HEK293T (cell line): Measurements from ENCODE around the gene ATP2B2.

Experiments
- CTCF ChIA-PET: fragments of 350-600 bp; formaldehyde crosslinking; extraction: SDS; loops from one replicate; lab custom pipeline; 2021; ENCODE audit warnings: antibody characterized with exemption, inconsistent platforms; lab: Yijun Ruan, JAX
- POLR2A ChIA-PET: fragments of 350-600 bp; formaldehyde crosslinking; extraction: SDS; loops from one replicate; lab custom pipeline; 2020; ENCODE audit warnings: antibody characterized with exemption, inconsistent platforms; lab: Yijun Ruan, JAX
- DNase-seq: peaks from one replicate; pipeline ENCODE4 v3.0.0; 2012; ENCODE audit warnings: mixed read lengths; ENCODE audit errors: extremely low spot score
- ARNT ChIP-seq: fragments of 450-650 bp; IDR thresholded peaks from 2 replicates; pipeline ENCODE4 v1.6.1; 2017; ENCODE audit warnings: mild to moderate bottlenecking
- BHLHE40 ChIP-seq: fragments of 450-650 bp; IDR thresholded peaks from 2 replicates; pipeline ENCODE4 v1.6.1; 2016; ENCODE audit warnings: mild to moderate bottlenecking, moderate library complexity, borderline replicate concordance
- CTBP1 ChIP-seq: fragments of 450-650 bp; IDR thresholded peaks from 2 replicates; pipeline ENCODE4 v1.6.1; 2016; ENCODE audit warnings: borderline replicate concordance
- ELF4 ChIP-seq: fragments of 450-650 bp; IDR thresholded peaks from 2 replicates; pipeline ENCODE4 v1.6.1; 2017; ENCODE audit warnings: antibody characterized with exemption
- FOXA1 ChIP-seq: fragments of 450-650 bp; IDR thresholded peaks from 2 replicates; pipeline ENCODE4 v1.6.1; 2016; ENCODE audit warnings: mild to moderate bottlenecking
- FOXK2 ChIP-seq: fragments of 450-650 bp; IDR thresholded peaks from 2 replicates; pipeline ENCODE4 v1.6.1; 2016; ENCODE audit warnings: mild to moderate bottlenecking
- FOXM1 ChIP-seq: fragments of 450-650 bp; IDR thresholded peaks from 2 replicates; pipeline ENCODE4 v1.6.1; 2017; ENCODE audit warnings: mild to moderate bottlenecking, borderline replicate concordance
- HDGF ChIP-seq: fragments of 450-650 bp; IDR thresholded peaks from 2 replicates; pipeline ENCODE4 v1.6.1; 2017; ENCODE audit warnings: antibody characterized with exemption, borderline replicate concordance
- L3MBTL2 ChIP-seq: fragments of 450-650 bp; conservative IDR thresholded peaks from 2 replicates; pipeline ENCODE4 v1.6.1; 2016; ENCODE audit warnings: mild to moderate bottlenecking
- LEF1 ChIP-seq: fragments of 450-650 bp; IDR thresholded peaks from 2 replicates; pipeline ENCODE4 v1.6.1; 2017; ENCODE audit warnings: mild to moderate bottlenecking, borderline replicate concordance
- NFRKB ChIP-seq: fragments of 450-650 bp; IDR thresholded peaks from 2 replicates; pipeline ENCODE4 v1.6.1; 2016; ENCODE audit warnings: mild to moderate bottlenecking, moderate library complexity
- SP1 ChIP-seq: fragments of 450-650 bp; IDR thresholded peaks from 2 replicates; pipeline ENCODE4 v1.6.1; 2017
- SUZ12 ChIP-seq: fragments of 450-650 bp; IDR thresholded peaks from 2 replicates; pipeline ENCODE4 v1.6.1; 2016; ENCODE audit warnings: mild to moderate bottlenecking
- TARDBP ChIP-seq: fragments of 450-650 bp; IDR thresholded peaks from 2 replicates; pipeline ENCODE4 v1.6.1; 2016
- ZNF384 ChIP-seq: fragments of 450-650 bp; IDR thresholded peaks from 2 replicates; pipeline ENCODE4 v1.6.1; 2016
- TF ChIP-seq, protein P1 (sequence below): fragments of 450-650 bp; IDR thresholded peaks from 2 replicates; pipeline ENCODE4 v1.6.1; 2016

Gene ATP2B2

DNA sequence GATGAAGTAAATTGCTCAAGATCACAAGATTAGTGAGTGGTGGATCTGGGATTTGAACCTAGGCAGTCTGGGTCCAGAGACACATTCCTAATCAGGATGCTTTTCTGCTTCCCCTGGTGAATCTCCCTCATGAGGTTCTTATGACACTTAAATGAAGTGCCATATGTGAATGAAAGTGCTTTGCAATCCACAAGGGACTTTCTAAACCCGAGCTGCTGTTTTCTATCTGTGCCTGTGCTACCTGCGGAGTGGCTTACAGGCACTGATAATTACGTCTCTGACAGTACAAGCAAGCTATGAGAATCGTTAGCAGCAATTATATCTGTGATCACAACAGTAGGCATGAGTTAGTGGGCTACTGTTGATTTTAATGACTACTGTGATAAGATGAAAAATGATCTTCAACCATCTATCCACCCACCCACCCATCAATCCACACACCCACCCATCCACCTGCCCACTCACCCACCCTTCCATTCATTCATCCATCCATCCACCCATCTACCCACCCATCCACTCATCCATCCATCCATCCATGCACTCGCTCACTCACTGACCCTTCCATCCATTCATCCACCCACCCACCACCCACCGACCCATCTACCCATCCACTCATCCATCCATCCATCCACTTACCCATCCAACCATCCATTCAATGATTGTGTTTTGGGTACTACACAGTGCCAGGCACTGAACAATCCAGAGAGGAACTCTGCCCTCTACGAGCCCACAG is 51.8 kb downstream of the ATP2B2 start:
- DNase-seq: no peak
- TF ChIP-seq LEF1: no peak
- no peak for TF ChIP-seq BHLHE40
- no peak for TF ChIP-seq ZNF384
- no peak for TF ChIP-seq FOXM1
- TF ChIP-seq SUZ12: no peak
- no peak for TF ChIP-seq ELF4
- TF ChIP-seq HDGF: no peak
- TF ChIP-seq SP1: no peak
- TF ChIP-seq FOXA1: no peak
- TF ChIP-seq L3MBTL2: no peak
- no peak for TF ChIP-seq NFRKB
- no peak for TF ChIP-seq ARNT
- TF ChIP-seq, protein P1, sequence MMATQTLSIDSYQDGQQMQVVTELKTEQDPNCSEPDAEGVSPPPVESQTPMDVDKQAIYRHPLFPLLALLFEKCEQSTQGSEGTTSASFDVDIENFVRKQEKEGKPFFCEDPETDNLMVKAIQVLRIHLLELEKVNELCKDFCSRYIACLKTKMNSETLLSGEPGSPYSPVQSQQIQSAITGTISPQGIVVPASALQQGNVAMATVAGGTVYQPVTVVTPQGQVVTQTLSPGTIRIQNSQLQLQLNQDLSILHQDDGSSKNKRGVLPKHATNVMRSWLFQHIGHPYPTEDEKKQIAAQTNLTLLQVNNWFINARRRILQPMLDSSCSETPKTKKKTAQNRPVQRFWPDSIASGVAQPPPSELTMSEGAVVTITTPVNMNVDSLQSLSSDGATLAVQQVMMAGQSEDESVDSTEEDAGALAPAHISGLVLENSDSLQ: no peak
- TF ChIP-seq FOXK2: no peak
- no peak for TF ChIP-seq CTBP1
- TF ChIP-seq TARDBP: no peak
- ChIA-PET CTCF (no interaction called here), POLR2A (no interaction called here)

DNA sequence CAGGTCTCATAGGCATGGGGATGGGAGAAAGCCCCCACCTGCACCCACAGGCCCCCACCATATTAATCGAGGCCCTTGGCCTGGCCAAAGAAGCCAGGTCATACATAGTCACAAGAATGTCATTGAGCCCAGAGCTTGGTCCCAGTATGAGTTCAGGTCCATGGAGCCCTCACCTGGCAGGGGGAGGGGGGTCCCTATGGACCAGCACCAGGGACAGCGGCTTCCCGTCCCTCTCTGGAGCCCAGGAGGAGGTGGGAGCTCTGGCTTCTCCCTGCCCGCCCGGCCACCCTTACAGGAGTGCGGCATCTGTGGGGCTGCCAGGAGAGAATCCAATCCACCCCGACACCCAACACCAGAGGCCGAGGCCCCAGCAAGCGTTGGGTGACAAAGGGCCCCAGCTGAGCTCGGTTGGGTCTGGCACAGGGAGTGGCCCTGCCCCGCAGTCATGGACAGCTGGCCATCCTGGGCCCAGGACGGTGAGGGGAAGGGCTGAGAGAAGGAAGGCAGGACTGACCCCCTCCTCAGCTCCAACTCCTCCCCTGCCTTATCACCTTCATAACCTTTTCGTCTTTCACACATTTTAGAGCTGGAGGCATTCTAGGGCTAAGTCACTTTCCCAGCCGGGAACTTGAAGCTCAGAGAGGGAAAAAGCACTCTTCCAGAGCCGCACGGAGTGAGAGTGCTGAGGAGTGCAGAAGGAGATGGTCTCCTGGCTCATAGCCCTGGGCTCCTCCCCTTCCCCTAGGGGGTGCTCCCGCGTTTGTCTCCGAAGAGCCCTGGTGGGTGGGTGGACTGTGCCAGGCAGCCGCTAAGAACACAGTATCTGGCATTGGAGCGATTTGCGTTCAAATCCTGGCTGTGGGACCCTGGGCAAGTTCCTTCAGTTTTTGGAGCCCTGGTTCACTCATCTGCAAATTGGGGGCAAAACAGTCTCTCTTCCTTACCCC is 54.6 kb downstream of the ATP2B2 start:
- CTCF ChIA-PET: no interaction called here
- no peak for TF ChIP-seq ELF4
- POLR2A ChIA-PET: no interaction called here
- no peak for DNase-seq

DNA sequence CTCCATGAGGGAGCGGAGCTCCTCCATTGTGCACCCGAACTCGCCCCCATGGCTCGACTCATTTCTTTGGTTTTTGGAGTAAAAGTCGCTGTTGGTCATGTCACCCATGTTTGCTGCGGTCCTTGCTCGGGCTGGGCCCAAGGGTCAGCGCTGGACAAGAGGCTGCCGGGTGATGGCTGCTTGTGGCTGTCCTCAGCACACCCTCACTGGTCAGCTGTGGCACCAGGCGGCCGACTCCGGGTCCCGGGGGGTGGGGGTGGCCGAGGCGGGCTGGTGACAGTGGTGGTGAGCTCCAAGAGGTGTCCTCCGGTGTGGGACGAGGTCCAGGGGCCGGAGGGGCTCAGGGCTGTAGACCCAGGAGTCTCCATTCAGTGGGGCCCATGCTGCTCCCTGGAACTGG is 56.0 kb downstream of the ATP2B2 start:
- TF ChIP-seq ZNF384 (no peak), FOXK2 (no peak), HDGF (no peak), FOXM1 (no peak), LEF1 (no peak), NFRKB (no peak), BHLHE40 (no peak), FOXA1 (no peak), TARDBP (no peak), CTBP1 (no peak)
- TF ChIP-seq, protein P1: no peak
- no peak for DNase-seq
- ChIA-PET POLR2A (no interaction called here), CTCF (no interaction called here)

DNA sequence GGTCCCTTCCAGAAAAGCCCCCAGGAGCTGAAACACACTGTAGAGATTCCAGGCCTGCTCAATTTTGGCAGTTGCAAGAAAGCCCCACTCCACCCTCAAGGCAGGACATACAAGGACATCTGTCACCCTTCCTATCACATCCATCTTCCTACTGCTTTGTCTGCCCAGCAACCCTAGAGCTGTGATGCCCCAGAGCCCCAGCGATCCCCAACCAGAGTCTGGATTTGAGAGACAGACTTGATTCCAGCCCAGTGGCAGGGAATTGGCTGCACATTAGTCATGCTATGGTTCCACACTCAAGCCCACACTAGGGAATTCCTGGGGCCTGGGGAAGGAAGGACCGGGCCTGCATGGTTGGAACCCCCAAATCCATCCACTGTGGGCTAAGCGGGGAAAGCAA is 56.8 kb downstream of the ATP2B2 start:
- TF ChIP-seq SP1 (no peak), HDGF (no peak), LEF1 (no peak), FOXK2 (no peak), CTBP1 (no peak), ZNF384 (no peak), ELF4 (no peak), BHLHE40 (no peak), SUZ12 (no peak), NFRKB (no peak), ARNT (no peak), TARDBP (no peak), L3MBTL2 (no peak), FOXA1 (no peak), FOXM1 (no peak)
- TF ChIP-seq, protein P1: no peak
- ChIA-PET POLR2A (no interaction called here), CTCF (no interaction called here)
- DNase-seq: no peak

DNA sequence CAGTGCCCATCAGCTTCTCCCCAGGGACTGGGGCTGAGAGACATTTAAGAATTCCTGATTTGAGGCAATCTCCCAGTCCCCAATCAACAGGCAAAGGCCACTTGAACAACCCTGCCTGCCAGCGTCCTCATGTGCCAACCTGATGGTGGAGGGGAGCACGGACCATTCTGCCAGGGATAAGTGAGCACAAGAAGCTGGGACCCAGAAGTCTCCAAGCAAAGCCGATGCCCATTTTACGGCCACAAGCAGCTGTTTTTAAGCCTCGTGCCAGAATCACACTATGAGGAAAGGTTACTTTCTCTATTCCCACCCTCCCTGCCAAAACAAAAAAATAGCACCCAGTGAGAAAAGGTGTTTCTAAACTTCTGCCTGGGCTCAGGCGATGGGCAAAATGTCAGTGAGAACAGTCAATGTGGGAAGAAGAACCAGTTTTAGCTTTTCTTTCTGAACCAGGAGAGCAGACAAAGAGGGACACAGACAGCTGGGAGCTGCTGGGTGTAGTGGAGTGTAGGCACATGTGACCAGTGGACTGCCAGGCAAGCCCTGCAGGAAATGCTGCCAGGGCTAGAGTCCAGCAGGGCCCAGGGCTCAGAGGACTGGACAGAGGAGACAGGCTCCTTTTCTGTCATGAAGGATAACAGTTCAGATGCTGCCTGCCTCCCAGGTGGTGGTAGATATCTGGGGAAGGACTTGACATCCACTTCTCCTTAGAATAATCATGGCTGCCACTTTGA is 57.7 kb downstream of the ATP2B2 start:
- no peak for DNase-seq
- ChIA-PET POLR2A (no interaction called here), CTCF (no interaction called here)

More for the DNA sequence above, 57.7 kb downstream of the ATP2B2 start:
- TF ChIP-seq, protein P1: no peak
- TF ChIP-seq TARDBP (no peak), FOXA1 (no peak), BHLHE40 (no peak), HDGF (no peak), CTBP1 (no peak), ZNF384 (no peak), ELF4 (no peak), SP1 (no peak), FOXK2 (no peak), ARNT (no peak), L3MBTL2 (no peak), NFRKB (no peak), SUZ12 (no peak), LEF1 (no peak), FOXM1 (no peak)
